ENCODE measurements around the gene SNAPC1.
A peak's percentile ranks its signal among the peaks of the same experiment; 100 is the strongest.

The SNAPC1 gene

DNA sequence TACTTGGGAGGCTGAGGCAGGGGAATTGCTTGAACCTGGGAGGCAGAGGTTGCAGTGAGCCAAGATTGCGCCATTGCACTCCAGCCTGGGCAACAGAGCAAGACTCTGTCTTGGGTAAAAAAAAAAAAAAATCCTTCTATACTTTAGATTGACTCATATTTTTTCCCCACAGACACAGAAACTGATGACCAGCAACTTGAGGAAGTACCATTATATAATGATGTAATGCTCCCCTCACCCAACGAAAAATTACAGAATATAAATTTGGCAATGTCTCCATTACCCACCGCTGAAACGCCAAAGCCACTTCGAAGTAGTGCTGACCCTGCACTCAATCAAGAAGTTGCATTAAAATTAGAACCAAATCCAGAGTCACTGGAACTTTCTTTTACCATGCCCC lies 24.3 kb upstream of the SNAPC1 start (continued):
- TF ChIP-seq, protein P1, sequence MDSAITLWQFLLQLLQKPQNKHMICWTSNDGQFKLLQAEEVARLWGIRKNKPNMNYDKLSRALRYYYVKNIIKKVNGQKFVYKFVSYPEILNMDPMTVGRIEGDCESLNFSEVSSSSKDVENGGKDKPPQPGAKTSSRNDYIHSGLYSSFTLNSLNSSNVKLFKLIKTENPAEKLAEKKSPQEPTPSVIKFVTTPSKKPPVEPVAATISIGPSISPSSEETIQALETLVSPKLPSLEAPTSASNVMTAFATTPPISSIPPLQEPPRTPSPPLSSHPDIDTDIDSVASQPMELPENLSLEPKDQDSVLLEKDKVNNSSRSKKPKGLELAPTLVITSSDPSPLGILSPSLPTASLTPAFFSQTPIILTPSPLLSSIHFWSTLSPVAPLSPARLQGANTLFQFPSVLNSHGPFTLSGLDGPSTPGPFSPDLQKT (IDR thresholded peaks at IDR 0.05; ENCODE audit: borderline replicate concordance, low read depth, low read length) = no peak
- TF ChIP-seq ZNF140 (tag by site-specific recombination; IDR thresholded peaks at IDR 0.05) = no peak

DNA sequence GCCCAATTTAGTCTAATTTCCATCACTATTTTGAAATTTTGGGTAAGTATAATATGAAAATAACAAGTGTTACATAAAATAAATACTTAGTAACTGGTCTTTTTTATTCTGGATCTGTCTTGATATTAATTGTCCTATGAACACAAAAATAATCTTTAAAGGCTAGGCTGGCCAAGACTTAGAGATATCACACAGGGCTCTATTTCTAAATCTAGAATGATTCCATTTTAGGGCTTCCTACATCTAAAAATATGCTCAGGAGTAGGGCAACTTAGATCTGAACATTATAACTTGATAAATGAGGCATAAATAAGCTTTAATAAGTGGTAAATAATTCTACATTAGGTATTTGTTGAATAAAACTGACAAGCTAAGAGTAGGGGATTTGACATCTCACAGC lies 23.1 kb upstream of the SNAPC1 start:
- H3K27ac ChIP-seq (ENCODE audit: extremely low read depth, low read depth, low read length) = no peak overlapping the region
- ChIA-PET POLR2A (no interaction called here), CTCF (no interaction called here)
- no peaks in the 10 kb centered on the region for H3K4me1 ChIP-seq (ENCODE audit: control insufficient read depth, insufficient read depth, low read length)
- H3K4me3 ChIP-seq (ENCODE audit: low read depth, low read length) = no peak overlapping the region
- H3K9me3 ChIP-seq (ENCODE audit: control insufficient read depth, insufficient read depth, low read depth, low read length) = no peaks in the 10 kb centered on the region
- peaks cover 90 to 97% of the 10 kb centered on the region in 2 experiments for H3K36me3 ChIP-seq (ENCODE audit: control insufficient read depth in 2 of 2, insufficient read depth in 1 of 2, low read length in 2 of 2)
- TF ChIP-seq ZNF311 (tag by site-specific recombination; IDR thresholded peaks at IDR 0.05; ENCODE audit: borderline replicate concordance) = no peak
- TF ChIP-seq, protein P2, sequence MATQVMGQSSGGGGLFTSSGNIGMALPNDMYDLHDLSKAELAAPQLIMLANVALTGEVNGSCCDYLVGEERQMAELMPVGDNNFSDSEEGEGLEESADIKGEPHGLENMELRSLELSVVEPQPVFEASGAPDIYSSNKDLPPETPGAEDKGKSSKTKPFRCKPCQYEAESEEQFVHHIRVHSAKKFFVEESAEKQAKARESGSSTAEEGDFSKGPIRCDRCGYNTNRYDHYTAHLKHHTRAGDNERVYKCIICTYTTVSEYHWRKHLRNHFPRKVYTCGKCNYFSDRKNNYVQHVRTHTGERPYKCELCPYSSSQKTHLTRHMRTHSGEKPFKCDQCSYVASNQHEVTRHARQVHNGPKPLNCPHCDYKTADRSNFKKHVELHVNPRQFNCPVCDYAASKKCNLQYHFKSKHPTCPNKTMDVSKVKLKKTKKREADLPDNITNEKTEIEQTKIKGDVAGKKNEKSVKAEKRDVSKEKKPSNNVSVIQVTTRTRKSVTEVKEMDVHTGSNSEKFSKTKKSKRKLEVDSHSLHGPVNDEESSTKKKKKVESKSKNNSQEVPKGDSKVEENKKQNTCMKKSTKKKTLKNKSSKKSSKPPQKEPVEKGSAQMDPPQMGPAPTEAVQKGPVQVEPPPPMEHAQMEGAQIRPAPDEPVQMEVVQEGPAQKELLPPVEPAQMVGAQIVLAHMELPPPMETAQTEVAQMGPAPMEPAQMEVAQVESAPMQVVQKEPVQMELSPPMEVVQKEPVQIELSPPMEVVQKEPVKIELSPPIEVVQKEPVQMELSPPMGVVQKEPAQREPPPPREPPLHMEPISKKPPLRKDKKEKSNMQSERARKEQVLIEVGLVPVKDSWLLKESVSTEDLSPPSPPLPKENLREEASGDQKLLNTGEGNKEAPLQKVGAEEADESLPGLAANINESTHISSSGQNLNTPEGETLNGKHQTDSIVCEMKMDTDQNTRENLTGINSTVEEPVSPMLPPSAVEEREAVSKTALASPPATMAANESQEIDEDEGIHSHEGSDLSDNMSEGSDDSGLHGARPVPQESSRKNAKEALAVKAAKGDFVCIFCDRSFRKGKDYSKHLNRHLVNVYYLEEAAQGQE (tag by site-specific recombination; IDR thresholded peaks at IDR 0.05) = no peak

DNA sequence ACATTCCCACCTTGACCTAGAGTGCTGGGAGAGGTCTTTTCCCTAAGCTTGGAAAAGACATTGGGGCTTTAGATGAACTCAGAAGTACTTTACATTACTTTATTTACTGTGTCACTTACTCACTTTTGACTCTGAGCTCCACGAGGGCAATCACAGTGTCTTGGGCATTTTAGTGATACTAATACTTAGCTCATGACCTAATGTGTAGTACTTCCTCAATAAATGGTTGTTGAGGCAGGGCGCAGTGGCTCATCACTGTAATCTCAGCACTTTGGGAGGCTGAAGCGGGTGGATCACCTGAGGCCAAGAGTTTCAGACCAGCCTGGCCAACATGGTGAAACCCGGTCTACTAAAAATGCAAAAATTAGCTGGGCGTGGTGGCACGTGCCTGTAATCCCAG lies 19.8 kb upstream of the SNAPC1 start:
- Histone ChIP-seq H3K9me3 (ENCODE audit: control insufficient read depth, insufficient read depth, low read depth, low read length) (no peaks in the 10 kb centered on the region), H3K36me3 (ENCODE audit: control insufficient read depth in 2 of 2, insufficient read depth in 1 of 2, low read length in 2 of 2) (peaks cover 96 to 98% of the 10 kb centered on the region in 2 experiments), H3K4me3 (ENCODE audit: low read depth, low read length) (no peak overlapping the region), H3K4me1 (ENCODE audit: control insufficient read depth, insufficient read depth, low read length) (no peaks in the 10 kb centered on the region), H3K27ac (ENCODE audit: extremely low read depth, low read depth, low read length) (no peak overlapping the region)
- CTCF ChIA-PET = interaction anchor here (0.6 kb wide), 1 partner anchor 95 kb away, joined by 3 read pairs; no protein-coding TSS in a partner anchor
- POLR2A ChIA-PET = no interaction called here
- TF ChIP-seq OVOL3 (tag by site-specific recombination; IDR thresholded peaks at IDR 0.05) = no peak
- TF ChIP-seq ZNF404 (tag by site-specific recombination; IDR thresholded peaks at IDR 0.05) = no peak
- TF ChIP-seq ZNF664 (tag by site-specific recombination; IDR thresholded peaks at IDR 0.05) = peak; percentile 54; the same call in 1 of the 2 replicates
- no peak for TF ChIP-seq PRDM1 (tag by site-specific recombination; IDR thresholded peaks at IDR 0.05)
- TF ChIP-seq, protein P3, sequence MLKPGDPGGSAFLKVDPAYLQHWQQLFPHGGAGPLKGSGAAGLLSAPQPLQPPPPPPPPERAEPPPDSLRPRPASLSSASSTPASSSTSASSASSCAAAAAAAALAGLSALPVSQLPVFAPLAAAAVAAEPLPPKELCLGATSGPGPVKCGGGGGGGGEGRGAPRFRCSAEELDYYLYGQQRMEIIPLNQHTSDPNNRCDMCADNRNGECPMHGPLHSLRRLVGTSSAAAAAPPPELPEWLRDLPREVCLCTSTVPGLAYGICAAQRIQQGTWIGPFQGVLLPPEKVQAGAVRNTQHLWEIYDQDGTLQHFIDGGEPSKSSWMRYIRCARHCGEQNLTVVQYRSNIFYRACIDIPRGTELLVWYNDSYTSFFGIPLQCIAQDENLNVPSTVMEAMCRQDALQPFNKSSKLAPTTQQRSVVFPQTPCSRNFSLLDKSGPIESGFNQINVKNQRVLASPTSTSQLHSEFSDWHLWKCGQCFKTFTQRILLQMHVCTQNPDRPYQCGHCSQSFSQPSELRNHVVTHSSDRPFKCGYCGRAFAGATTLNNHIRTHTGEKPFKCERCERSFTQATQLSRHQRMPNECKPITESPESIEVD (tag by site-specific recombination; IDR thresholded peaks at IDR 0.05) = no peak
- TF ChIP-seq BCL11A (tag by site-specific recombination; IDR thresholded peaks at IDR 0.05; ENCODE audit: low read depth) = no peak
- TF ChIP-seq ZNF521 (tag by site-specific recombination; IDR thresholded peaks at IDR 0.05) = no peak
- TF ChIP-seq, protein P4, sequence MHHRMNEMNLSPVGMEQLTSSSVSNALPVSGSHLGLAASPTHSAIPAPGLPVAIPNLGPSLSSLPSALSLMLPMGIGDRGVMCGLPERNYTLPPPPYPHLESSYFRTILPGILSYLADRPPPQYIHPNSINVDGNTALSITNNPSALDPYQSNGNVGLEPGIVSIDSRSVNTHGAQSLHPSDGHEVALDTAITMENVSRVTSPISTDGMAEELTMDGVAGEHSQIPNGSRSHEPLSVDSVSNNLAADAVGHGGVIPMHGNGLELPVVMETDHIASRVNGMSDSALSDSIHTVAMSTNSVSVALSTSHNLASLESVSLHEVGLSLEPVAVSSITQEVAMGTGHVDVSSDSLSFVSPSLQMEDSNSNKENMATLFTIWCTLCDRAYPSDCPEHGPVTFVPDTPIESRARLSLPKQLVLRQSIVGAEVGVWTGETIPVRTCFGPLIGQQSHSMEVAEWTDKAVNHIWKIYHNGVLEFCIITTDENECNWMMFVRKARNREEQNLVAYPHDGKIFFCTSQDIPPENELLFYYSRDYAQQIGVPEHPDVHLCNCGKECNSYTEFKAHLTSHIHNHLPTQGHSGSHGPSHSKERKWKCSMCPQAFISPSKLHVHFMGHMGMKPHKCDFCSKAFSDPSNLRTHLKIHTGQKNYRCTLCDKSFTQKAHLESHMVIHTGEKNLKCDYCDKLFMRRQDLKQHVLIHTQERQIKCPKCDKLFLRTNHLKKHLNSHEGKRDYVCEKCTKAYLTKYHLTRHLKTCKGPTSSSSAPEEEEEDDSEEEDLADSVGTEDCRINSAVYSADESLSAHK (tag by site-specific recombination; IDR thresholded peaks at IDR 0.05) = no peak

All from HEK293 (cell line).